WTC11 (cell line): ENCODE data around the gene LIN7A. TPM values are rescaled to one million over a fixed set of nuclear protein-coding genes. Genes with fewer than 3 reads are reported as not detected.

Source experiments
- ATAC-seq: fragments of 200-7000 bp; cut with Tn5 transposase; 2 replicates; pipeline ENCODE4 v1.10.0; 2021; ENCODE audit warnings: mild to moderate bottlenecking, moderate library complexity
- CTCF ChIA-PET: fragments of 300-600 bp; sonication (Branson Sonifier 250); formaldehyde crosslinking; loops from one replicate; lab custom pipeline; 2021; ENCODE audit warnings: antibody characterized with exemption; lab: Charles Lee
- POLR2A ChIA-PET: fragments of 350-600 bp; sonication (Branson Sonifier 250); formaldehyde crosslinking; loops from one replicate; lab custom pipeline; 2021; ENCODE audit warnings: antibody characterized with exemption; lab: Charles Lee
- DNase-seq: peaks from one replicate; pipeline ENCODE4 v3.0.0; 2021; ENCODE audit warnings: low spot score
- H3K27ac Mint-ChIP-seq: 2 replicates; pipeline ENCODE4 v1.8.0; 2021; ENCODE audit warnings: mixed read lengths
- H3K27me3 Mint-ChIP-seq: 2 replicates; pipeline ENCODE4 v1.8.0; 2021; ENCODE audit warnings: low read depth, mild to moderate bottlenecking, moderate library complexity, mixed read lengths
- H3K36me3 Mint-ChIP-seq: 2 replicates; pipeline ENCODE4 v1.8.0; 2021; ENCODE audit warnings: mixed read lengths
- H3K4me1 Mint-ChIP-seq: 2 replicates; pipeline ENCODE4 v1.8.0; 2022; ENCODE audit warnings: mixed read lengths
- H3K4me3 Mint-ChIP-seq: 2 replicates; pipeline ENCODE4 v1.8.0; 2021; ENCODE audit warnings: mild to moderate bottlenecking, moderate library complexity, mixed read lengths
- H3K9me3 Mint-ChIP-seq: 2 replicates; pipeline ENCODE4 v1.8.0; 2021; ENCODE audit warnings: mixed read lengths
- AFF4 ChIP-seq: sonication (generic); formaldehyde crosslinking; IDR thresholded peaks from 2 replicates; pipeline ENCODE4 v1.8.1; 2023; ENCODE audit warnings: mild to moderate bottlenecking, missing genetic modification reagents, borderline replicate concordance
- ATF1 ChIP-seq: sonication (generic); formaldehyde crosslinking; IDR thresholded peaks from 2 replicates; pipeline ENCODE4 v1.8.1; 2023; ENCODE audit warnings: mild to moderate bottlenecking, moderate library complexity, missing genetic modification reagents
- CDX4 ChIP-seq: fragments of 250-450 bp; sonication (Bioruptor Pico); IDR thresholded peaks from 2 replicates; pipeline ENCODE4 v1.9.0; 2021; ENCODE audit warnings: moderate library complexity, mild to moderate bottlenecking, inconsistent platforms, borderline replicate concordance
- CREM ChIP-seq: sonication (generic); formaldehyde crosslinking; IDR thresholded peaks from 2 replicates; pipeline ENCODE4 v1.8.1; 2022; ENCODE audit warnings: mild to moderate bottlenecking, missing genetic modification reagents, moderate library complexity
- ERG ChIP-seq: fragments of 250-450 bp; sonication (Bioruptor Pico); IDR thresholded peaks from 2 replicates; pipeline ENCODE4 v1.8.0; 2021; ENCODE audit warnings: mild to moderate bottlenecking
- ESRRA ChIP-seq: sonication (generic); formaldehyde crosslinking; IDR thresholded peaks from 2 replicates; pipeline ENCODE4 v1.8.1; 2022; ENCODE audit warnings: mild to moderate bottlenecking, missing genetic modification reagents, borderline replicate concordance
- HMGA2 ChIP-seq: fragments of 250-450 bp; sonication (Bioruptor Pico); IDR thresholded peaks from 2 replicates; pipeline ENCODE4 v1.4.0; 2021; ENCODE audit warnings: mild to moderate bottlenecking, moderate library complexity
- JAZF1 ChIP-seq: fragments of 250-450 bp; sonication (Bioruptor Pico); IDR thresholded peaks from 2 replicates; pipeline ENCODE4 v1.9.0; 2021; ENCODE audit warnings: moderate library complexity, mild to moderate bottlenecking, inconsistent platforms
- MYBL2 ChIP-seq: sonication (generic); formaldehyde crosslinking; IDR thresholded peaks from 2 replicates; pipeline ENCODE4 v1.8.1; 2023; ENCODE audit warnings: mild to moderate bottlenecking, moderate library complexity, missing genetic modification reagents
- PREB ChIP-seq: sonication (generic); formaldehyde crosslinking; IDR thresholded peaks from 2 replicates; pipeline ENCODE4 v1.8.1; 2022; ENCODE audit warnings: mild to moderate bottlenecking, missing genetic modification reagents, moderate library complexity, borderline replicate concordance
- SP1 ChIP-seq: sonication (generic); formaldehyde crosslinking; conservative IDR thresholded peaks from 2 replicates; pipeline ENCODE4 v1.8.1; 2022; ENCODE audit warnings: missing genetic modification reagents
- TEAD1 ChIP-seq: sonication (generic); formaldehyde crosslinking; IDR thresholded peaks from 2 replicates; pipeline ENCODE4 v1.8.0; 2022; ENCODE audit warnings: mild to moderate bottlenecking, missing genetic modification reagents
- ZNF121 ChIP-seq: sonication (generic); formaldehyde crosslinking; IDR thresholded peaks from 2 replicates; pipeline ENCODE4 v1.8.0; 2023; ENCODE audit warnings: missing genetic modification reagents
- ZNF138 ChIP-seq: sonication (generic); formaldehyde crosslinking; conservative IDR thresholded peaks from 2 replicates; pipeline ENCODE4 v1.8.1; 2022; ENCODE audit warnings: mild to moderate bottlenecking, moderate library complexity, missing genetic modification reagents
- ZNF219 ChIP-seq: sonication (generic); formaldehyde crosslinking; IDR thresholded peaks from 2 replicates; pipeline ENCODE4 v1.8.0; 2023; ENCODE audit warnings: missing genetic modification reagents, mild to moderate bottlenecking, borderline replicate concordance
- ZNF396 ChIP-seq: fragments of 250-450 bp; sonication (Bioruptor Pico); IDR thresholded peaks from 2 replicates; pipeline ENCODE4 v1.8.0; 2021; ENCODE audit warnings: mild to moderate bottlenecking, moderate library complexity, borderline replicate concordance
- ZNF425 ChIP-seq: fragments of 250-450 bp; sonication (Bioruptor Pico); conservative IDR thresholded peaks from 2 replicates; pipeline ENCODE4 v1.9.0; 2021; ENCODE audit warnings: mild to moderate bottlenecking
- ZNF671 ChIP-seq: fragments of 250-450 bp; sonication (Bioruptor Pico); IDR thresholded peaks from 2 replicates; pipeline ENCODE4 v1.8.0; 2021; ENCODE audit warnings: mild to moderate bottlenecking
- total RNA-seq: library from RNA; stranded (reverse); gene quantifications from 3 replicates; pipeline ENCODE4 v1.2.3, GENCODE V29; 2021

Gene LIN7A
- total RNA-seq, 1 experiment from 2014 or later: 8.5 TPM

GRCh38 chr12:80864046-80864735 lies 73.5 kb downstream of the LIN7A start:
- H3K27me3 Mint-ChIP-seq: no peaks in the 10 kb centered on the region
- H3K9me3 Mint-ChIP-seq: no peaks in the 10 kb centered on the region
- H3K4me1 Mint-ChIP-seq: peaks cover 6% of the 10 kb centered on the region; the same call in 1 of the 2 replicates
- no peak for TF ChIP-seq ZNF396 (CRISPR knock-in tag)
- no peak for TF ChIP-seq PREB (CRISPR knock-in tag)
- TF ChIP-seq ERG (CRISPR knock-in tag): no peak
- no peak for TF ChIP-seq ZNF138 (CRISPR knock-in tag)
- TF ChIP-seq CDX4 (CRISPR knock-in tag): no peak
- no peak for TF ChIP-seq ZNF671
- TF ChIP-seq ESRRA (CRISPR knock-in tag): no peak
- TF ChIP-seq AFF4 (CRISPR knock-in tag): no peak
- no peak for TF ChIP-seq ATF1
- no peak for TF ChIP-seq JAZF1 (CRISPR knock-in tag)
- POLR2A ChIA-PET: interaction anchor here (0.6 kb wide), 1 partner anchor 193 kb away, joined by 3 read pairs; no protein-coding TSS in a partner anchor
- no peak overlapping the region for H3K27ac Mint-ChIP-seq
- DNase-seq (no peak), ATAC-seq (no peak)
- CTCF ChIA-PET: no interaction called here
- H3K4me3 Mint-ChIP-seq: no peak overlapping the region
- H3K36me3 Mint-ChIP-seq: no peaks in the 10 kb centered on the region

- no peaks in the 10 kb centered on the region for H3K27me3 Mint-ChIP-seq
- no peak for DNase-seq
- no peaks in the 10 kb centered on the region for H3K36me3 Mint-ChIP-seq
- no peak for TF ChIP-seq CREM (CRISPR knock-in tag)
- no peak for TF ChIP-seq SP1 (CRISPR knock-in tag)
- ChIA-PET POLR2A (no interaction called here), CTCF (no interaction called here)
- no peak overlapping the region for H3K27ac Mint-ChIP-seq
- H3K4me1 Mint-ChIP-seq: peaks cover 9% of the 10 kb centered on the region; the same call in 1 of the 2 replicates
- no peaks in the 10 kb centered on the region for H3K9me3 Mint-ChIP-seq
- ATAC-seq: no peak
- no peak overlapping the region for H3K4me3 Mint-ChIP-seq
Measured at GRCh38 chr12:80862531-80862930, 75.2 kb downstream of the LIN7A start.

- H3K27ac Mint-ChIP-seq: no peak overlapping the region
- ChIA-PET POLR2A (no interaction called here), CTCF (no interaction called here)
- H3K36me3 Mint-ChIP-seq: no peaks in the 10 kb centered on the region
- no peaks in the 10 kb centered on the region for H3K9me3 Mint-ChIP-seq
- no peaks in the 10 kb centered on the region for H3K27me3 Mint-ChIP-seq
- no peak overlapping the region for H3K4me3 Mint-ChIP-seq
- H3K4me1 Mint-ChIP-seq: peaks cover 9% of the 10 kb centered on the region; the same call in 1 of the 2 replicates
- ATAC-seq: no peak
- DNase-seq: no peak
- no peak for TF ChIP-seq CDX4 (CRISPR knock-in tag)
- no peak for TF ChIP-seq MYBL2 (CRISPR knock-in tag)
- TF ChIP-seq ZNF219 (CRISPR knock-in tag): no peak
- no peak for TF ChIP-seq ZNF121 (CRISPR knock-in tag)
- TF ChIP-seq HMGA2 (CRISPR knock-in tag): no peak
- TF ChIP-seq ZNF425: no peak
- TF ChIP-seq TEAD1 (CRISPR knock-in tag): no peak
Measured at GRCh38 chr12:80861641-80862378, 75.9 kb downstream of the LIN7A start.
